Ramos (cell line): ENCODE results near the gene SLC27A4.
"Not testable (repeated sequence)": the region's sequence is repeated elsewhere in the genome, so short reads cannot be mapped to it uniquely, and the experiment has no call there.

ENCODE experiments used
- in situ Hi-C: fragments of 300-500 bp; cut with MboI; formaldehyde crosslinking; loops from one replicate; pipeline ENCODE4 v1.14.3; 2022; ENCODE audit warnings: low sequenced_read_pairs; ENCODE audit not compliant: unreplicated experiment

The SLC27A4 gene

GRCh38 chr9:128323212-128323730, 17.1 kb upstream of the SLC27A4 start:
- in situ Hi-C loops, result no loop called here

GRCh38 chr9:128323791-128324190, 16.5 kb upstream of the SLC27A4 start:
- in situ Hi-C loops, result no loop called here

GRCh38 chr9:128324401-128324800, 15.9 kb upstream of the SLC27A4 start:
- in situ Hi-C loops, result no loop called here

- in situ Hi-C loops, result no loop called here
These were observed 14.7 kb upstream of the SLC27A4 start for GRCh38 chr9:128325629-128326028.

- in situ Hi-C loops, result no loop called here
These were observed 6.9 kb upstream of the SLC27A4 start for GRCh38 chr9:128333451-128333869.

- in situ Hi-C loops, result no loop called here
These were observed 5.2 kb upstream of the SLC27A4 start for GRCh38 chr9:128335161-128335560.

GRCh38 chr9:128335914-128336313, 4.4 kb upstream of the SLC27A4 start:
- in situ Hi-C loops, result no loop called here

GRCh38 chr9:128337936-128338335, 2.4 kb upstream of the SLC27A4 start:
- in situ Hi-C loops, result no loop called here

- in situ Hi-C loops, result not testable (repeated sequence)
These were observed 1.3 kb upstream of the SLC27A4 start for GRCh38 chr9:128338852-128339614.

- in situ Hi-C loops, result no loop called here
These were observed 536 bp downstream of the SLC27A4 start for GRCh38 chr9:128340691-128341434.

GRCh38 chr9:128341435-128341849, 1.1 kb downstream of the SLC27A4 start:
- in situ Hi-C loops, result no loop called here

- in situ Hi-C loops, result no loop called here
These were observed 2.8 kb downstream of the SLC27A4 start for GRCh38 chr9:128342971-128343680.

- in situ Hi-C loops, result no loop called here
These were observed 3.5 kb downstream of the SLC27A4 start for GRCh38 chr9:128343855-128344254.

GRCh38 chr9:128344931-128345605, 4.7 kb downstream of the SLC27A4 start:
- in situ Hi-C loops, result no loop called here

GRCh38 chr9:128349125-128349524, 8.8 kb downstream of the SLC27A4 start:
- in situ Hi-C loops, result no loop called here

GRCh38 chr9:128349772-128350171, 9.4 kb downstream of the SLC27A4 start:
- in situ Hi-C loops, result no loop called here

GRCh38 chr9:128355451-128355850, 15.1 kb downstream of the SLC27A4 start:
- in situ Hi-C loops, result no loop called here

- in situ Hi-C loops, result no loop called here
These were observed 17.8 kb downstream of the SLC27A4 start for GRCh38 chr9:128358090-128358489.

- in situ Hi-C loops, result no loop called here
These were observed 18.5 kb downstream of the SLC27A4 start for GRCh38 chr9:128358861-128359260.

- in situ Hi-C loops, result loop anchor here (5.0 kb wide), 1 partner anchor 56 kb away; no protein-coding TSS in a partner anchor
These were observed 20.5 kb downstream of the SLC27A4 start for GRCh38 chr9:128360826-128361225.
